ENCODE data around the gene AQP1. TPM values are rescaled to one million over a fixed set of nuclear protein-coding genes. Genes with fewer than 3 reads are reported as not detected.

The AQP1 gene
- total RNA-seq, 2 donors from 2014 or later = 33.9 to 47.4 TPM

GRCh38 chr7:30923774-30924413, 12.2 kb downstream of the AQP1 start:
- H3K36me3 ChIP-seq = no peaks in the 10 kb centered on the region
- no peak overlapping the region for H3K27ac ChIP-seq
- no peaks in the 10 kb centered on the region for H3K9me3 ChIP-seq
- TF ChIP-seq, protein P1, sequence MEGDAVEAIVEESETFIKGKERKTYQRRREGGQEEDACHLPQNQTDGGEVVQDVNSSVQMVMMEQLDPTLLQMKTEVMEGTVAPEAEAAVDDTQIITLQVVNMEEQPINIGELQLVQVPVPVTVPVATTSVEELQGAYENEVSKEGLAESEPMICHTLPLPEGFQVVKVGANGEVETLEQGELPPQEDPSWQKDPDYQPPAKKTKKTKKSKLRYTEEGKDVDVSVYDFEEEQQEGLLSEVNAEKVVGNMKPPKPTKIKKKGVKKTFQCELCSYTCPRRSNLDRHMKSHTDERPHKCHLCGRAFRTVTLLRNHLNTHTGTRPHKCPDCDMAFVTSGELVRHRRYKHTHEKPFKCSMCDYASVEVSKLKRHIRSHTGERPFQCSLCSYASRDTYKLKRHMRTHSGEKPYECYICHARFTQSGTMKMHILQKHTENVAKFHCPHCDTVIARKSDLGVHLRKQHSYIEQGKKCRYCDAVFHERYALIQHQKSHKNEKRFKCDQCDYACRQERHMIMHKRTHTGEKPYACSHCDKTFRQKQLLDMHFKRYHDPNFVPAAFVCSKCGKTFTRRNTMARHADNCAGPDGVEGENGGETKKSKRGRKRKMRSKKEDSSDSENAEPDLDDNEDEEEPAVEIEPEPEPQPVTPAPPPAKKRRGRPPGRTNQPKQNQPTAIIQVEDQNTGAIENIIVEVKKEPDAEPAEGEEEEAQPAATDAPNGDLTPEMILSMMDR (IDR thresholded peaks at IDR 0.05) = no peak
- H3K27me3 ChIP-seq = no peaks in the 10 kb centered on the region
- no peak overlapping the region for H3K9ac ChIP-seq (ENCODE audit: low read depth in 2 of 2, low read length in 2 of 2)
- intact Hi-C loops (cut with DNase I) = no loop called here
- H3K4me1 ChIP-seq = no peaks in the 10 kb centered on the region
- no peak for DNase-seq
- no peak overlapping the region for H3K4me3 ChIP-seq

DNA sequence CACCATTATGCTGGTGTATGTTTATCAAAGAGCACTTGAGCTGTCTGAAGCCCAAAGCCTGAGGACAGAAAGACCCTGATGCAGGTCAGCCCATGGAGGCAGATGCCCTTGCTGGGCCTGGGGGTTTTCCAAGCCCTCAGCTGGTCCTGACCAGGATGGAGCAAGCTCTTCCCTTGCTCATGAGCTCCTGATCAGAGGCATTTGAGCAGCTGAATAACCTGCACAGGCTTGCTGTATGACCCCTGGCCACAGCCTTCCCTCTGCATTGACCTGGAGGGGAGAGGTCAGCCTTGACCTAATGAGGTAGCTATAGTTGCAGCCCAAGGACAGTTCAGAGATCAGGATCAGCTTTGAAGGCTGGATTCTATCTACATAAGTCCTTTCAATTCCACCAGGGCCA, 13.0 kb downstream of the AQP1 start:
- Histone ChIP-seq H3K36me3 (no peaks in the 10 kb centered on the region), H3K4me3 (no peak overlapping the region), H3K9ac (ENCODE audit: low read depth in 2 of 2, low read length in 2 of 2) (no peak overlapping the region), H3K27ac (no peak overlapping the region), H3K27me3 (no peaks in the 10 kb centered on the region), H3K4me1 (no peaks in the 10 kb centered on the region), H3K9me3 (no peaks in the 10 kb centered on the region)
- intact Hi-C loops (cut with DNase I) = no loop called here
- TF ChIP-seq, protein P1 (IDR thresholded peaks at IDR 0.05) = no peak
- no peak for DNase-seq

- Histone ChIP-seq H3K27me3 (no peaks in the 10 kb centered on the region), H3K4me3 (no peak overlapping the region), H3K4me1 (no peaks in the 10 kb centered on the region), H3K9me3 (no peaks in the 10 kb centered on the region), H3K27ac (no peak overlapping the region), H3K36me3 (no peaks in the 10 kb centered on the region), H3K9ac (ENCODE audit: low read depth in 2 of 2, low read length in 2 of 2) (no peak overlapping the region)
- DNase-seq = peak; percentile 14
- TF ChIP-seq, protein P1 (IDR thresholded peaks at IDR 0.05) = no peak
- intact Hi-C loops (cut with DNase I) = no loop called here
Measured at GRCh38 chr7:30925117-30925516, 13.5 kb downstream of the AQP1 start.

- Histone ChIP-seq H3K9ac (ENCODE audit: low read depth in 2 of 2, low read length in 2 of 2) (no peak overlapping the region), H3K27ac (no peak overlapping the region), H3K27me3 (no peaks in the 10 kb centered on the region), H3K4me1 (no peaks in the 10 kb centered on the region), H3K36me3 (no peaks in the 10 kb centered on the region), H3K9me3 (no peaks in the 10 kb centered on the region), H3K4me3 (no peak overlapping the region)
- intact Hi-C loops (cut with DNase I) = no loop called here
- no peak for DNase-seq
- TF ChIP-seq, protein P1 (IDR thresholded peaks at IDR 0.05) = no peak
Measured at GRCh38 chr7:30925913-30926312, 14.3 kb downstream of the AQP1 start.

DNA sequence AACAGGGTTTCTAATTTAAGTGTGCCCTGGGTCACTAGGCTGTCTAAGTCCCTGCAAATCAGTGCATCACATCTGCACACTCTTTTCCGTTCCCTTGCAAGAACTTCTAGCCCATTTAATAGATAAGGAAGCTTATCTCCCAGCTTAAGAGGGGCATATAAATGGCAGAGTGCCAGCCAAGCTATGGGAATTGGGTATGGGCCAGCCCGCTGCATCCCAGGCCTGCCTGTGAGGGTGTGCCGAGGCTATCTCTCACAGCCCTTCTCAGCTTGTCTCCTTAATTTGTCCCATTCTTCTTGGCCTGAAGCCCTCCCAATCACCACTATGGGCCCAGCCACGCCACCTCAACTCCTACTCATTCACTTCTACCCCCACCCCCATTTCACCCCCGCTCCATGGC, 14.7 kb downstream of the AQP1 start:
- Histone ChIP-seq H3K27ac (no peak overlapping the region), H3K4me1 (no peaks in the 10 kb centered on the region), H3K27me3 (no peaks in the 10 kb centered on the region), H3K9me3 (no peaks in the 10 kb centered on the region), H3K9ac (ENCODE audit: low read depth in 2 of 2, low read length in 2 of 2) (no peak overlapping the region), H3K4me3 (no peak overlapping the region), H3K36me3 (no peaks in the 10 kb centered on the region)
- intact Hi-C loops (cut with DNase I) = no loop called here
- TF ChIP-seq, protein P1 (IDR thresholded peaks at IDR 0.05) = no peak
- DNase-seq = peak; percentile 15
